Measurements from ENCODE around the gene LCA5L. TPM values are rescaled to one million over a fixed set of nuclear protein-coding genes. Genes with fewer than 3 reads are reported as not detected.

Gene LCA5L
- total RNA-seq, 4 donors from 2014 or later = 3.8 to 27.8 (median 5.7) TPM

DNA sequence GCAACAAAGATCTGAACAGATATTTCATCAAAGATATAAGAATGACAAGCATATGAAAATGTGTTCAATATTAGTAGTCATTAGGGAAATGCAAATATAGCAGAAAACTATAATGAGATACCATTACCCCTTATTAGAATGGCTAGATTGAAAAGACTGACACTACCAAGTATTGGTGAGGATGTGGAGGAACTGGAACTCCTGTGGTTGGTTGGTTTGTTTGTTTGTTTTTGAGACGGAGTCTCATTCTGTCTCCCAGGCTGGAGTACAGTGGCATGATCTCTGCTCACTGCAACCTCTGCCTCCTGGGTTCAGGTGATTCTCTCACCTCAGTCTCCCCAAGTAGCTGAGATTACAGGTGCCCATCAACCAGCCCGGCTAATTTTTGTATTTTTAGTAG is 77.8 kb downstream of the LCA5L start:
- Histone ChIP-seq H3K9me3 (no peaks in the 10 kb centered on the region), H3K36me3 (no peaks in the 10 kb centered on the region), H3K27me3 (no peaks in the 10 kb centered on the region), H3K4me3 (replicated peaks in 1 of 3) (no peak overlapping the region), H3K27ac (no peak overlapping the region), H3K4me1 (no peaks in the 10 kb centered on the region)
- DNase-seq = no peak
- WGBS, 2 donors = 88 to 89% methylated on average over 2 of the region's 2 CpGs
- TF ChIP-seq, protein P1, sequence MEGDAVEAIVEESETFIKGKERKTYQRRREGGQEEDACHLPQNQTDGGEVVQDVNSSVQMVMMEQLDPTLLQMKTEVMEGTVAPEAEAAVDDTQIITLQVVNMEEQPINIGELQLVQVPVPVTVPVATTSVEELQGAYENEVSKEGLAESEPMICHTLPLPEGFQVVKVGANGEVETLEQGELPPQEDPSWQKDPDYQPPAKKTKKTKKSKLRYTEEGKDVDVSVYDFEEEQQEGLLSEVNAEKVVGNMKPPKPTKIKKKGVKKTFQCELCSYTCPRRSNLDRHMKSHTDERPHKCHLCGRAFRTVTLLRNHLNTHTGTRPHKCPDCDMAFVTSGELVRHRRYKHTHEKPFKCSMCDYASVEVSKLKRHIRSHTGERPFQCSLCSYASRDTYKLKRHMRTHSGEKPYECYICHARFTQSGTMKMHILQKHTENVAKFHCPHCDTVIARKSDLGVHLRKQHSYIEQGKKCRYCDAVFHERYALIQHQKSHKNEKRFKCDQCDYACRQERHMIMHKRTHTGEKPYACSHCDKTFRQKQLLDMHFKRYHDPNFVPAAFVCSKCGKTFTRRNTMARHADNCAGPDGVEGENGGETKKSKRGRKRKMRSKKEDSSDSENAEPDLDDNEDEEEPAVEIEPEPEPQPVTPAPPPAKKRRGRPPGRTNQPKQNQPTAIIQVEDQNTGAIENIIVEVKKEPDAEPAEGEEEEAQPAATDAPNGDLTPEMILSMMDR (IDR thresholded peaks at IDR 0.05) = no peak
- TF ChIP-seq POLR2A (IDR thresholded peaks at IDR 0.05) = no peak
- intact Hi-C loops (cut with DNase I) = no loop called here

DNA sequence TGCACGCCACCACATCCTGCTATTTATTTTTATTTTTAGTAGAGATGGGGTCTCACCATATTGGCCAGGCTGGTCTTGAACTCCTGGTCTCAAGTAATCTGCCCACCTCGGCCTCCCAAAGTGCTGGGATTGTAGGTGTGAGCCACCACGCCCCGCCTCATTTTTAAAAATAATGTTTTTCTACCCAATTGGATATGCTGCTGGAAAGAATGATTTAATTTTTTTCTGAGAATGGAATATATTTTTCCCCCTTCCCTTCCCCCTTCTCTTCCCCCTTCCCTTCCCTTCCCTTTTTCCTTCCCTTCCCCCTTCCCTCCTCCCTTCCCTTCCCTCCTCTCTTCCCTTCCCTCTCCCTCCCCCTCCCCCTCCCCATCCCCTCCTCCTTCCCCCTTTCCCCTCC is 79.0 kb downstream of the LCA5L start:
- H3K27ac ChIP-seq = no peak overlapping the region
- TF ChIP-seq, protein P1 (IDR thresholded peaks at IDR 0.05) = no peak
- no peak for TF ChIP-seq POLR2A (IDR thresholded peaks at IDR 0.05)
- 92 to 93% methylated on average over 4 of the region's 4 CpGs for WGBS, 2 donors
- no peaks in the 10 kb centered on the region for H3K36me3 ChIP-seq
- H3K4me3 ChIP-seq (replicated peaks in 1 of 3) = no peak overlapping the region
- H3K27me3 ChIP-seq = no peaks in the 10 kb centered on the region
- no peaks in the 10 kb centered on the region for H3K9me3 ChIP-seq
- H3K4me1 ChIP-seq = no peaks in the 10 kb centered on the region
- intact Hi-C loops (cut with DNase I) = no loop called here
- DNase-seq = no peak

DNA sequence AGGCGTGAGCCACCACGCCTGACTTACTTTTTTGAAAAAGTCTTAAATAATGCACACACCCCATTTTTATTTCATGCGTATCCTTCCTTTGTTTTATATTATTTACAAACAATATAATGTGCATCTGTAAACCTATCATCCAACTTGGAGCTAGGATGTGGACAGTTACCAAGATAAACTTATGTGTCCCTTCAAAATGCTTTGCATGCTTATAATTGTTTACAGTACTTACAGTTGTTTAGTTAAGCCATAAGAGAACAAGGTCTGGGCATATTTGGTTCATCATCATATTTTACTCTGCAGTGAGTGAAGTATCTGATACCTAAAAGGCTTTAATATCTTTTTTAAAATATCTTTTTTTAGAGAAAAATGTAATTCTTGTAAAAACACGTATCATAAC is 80.6 kb downstream of the LCA5L start:
- intact Hi-C loops (cut with DNase I) = no loop called here
- WGBS, 2 donors = 93 to 96% methylated on average over 4 of the region's 4 CpGs
- no peak overlapping the region for H3K4me3 ChIP-seq (replicated peaks in 1 of 3)
- DNase-seq = no peak
- no peaks in the 10 kb centered on the region for H3K4me1 ChIP-seq
- H3K36me3 ChIP-seq = no peaks in the 10 kb centered on the region
- H3K27me3 ChIP-seq = no peaks in the 10 kb centered on the region
- H3K27ac ChIP-seq = no peak overlapping the region
- TF ChIP-seq, protein P1 (IDR thresholded peaks at IDR 0.05) = no peak
- TF ChIP-seq POLR2A (IDR thresholded peaks at IDR 0.05) = no peak
- no peaks in the 10 kb centered on the region for H3K9me3 ChIP-seq

DNA sequence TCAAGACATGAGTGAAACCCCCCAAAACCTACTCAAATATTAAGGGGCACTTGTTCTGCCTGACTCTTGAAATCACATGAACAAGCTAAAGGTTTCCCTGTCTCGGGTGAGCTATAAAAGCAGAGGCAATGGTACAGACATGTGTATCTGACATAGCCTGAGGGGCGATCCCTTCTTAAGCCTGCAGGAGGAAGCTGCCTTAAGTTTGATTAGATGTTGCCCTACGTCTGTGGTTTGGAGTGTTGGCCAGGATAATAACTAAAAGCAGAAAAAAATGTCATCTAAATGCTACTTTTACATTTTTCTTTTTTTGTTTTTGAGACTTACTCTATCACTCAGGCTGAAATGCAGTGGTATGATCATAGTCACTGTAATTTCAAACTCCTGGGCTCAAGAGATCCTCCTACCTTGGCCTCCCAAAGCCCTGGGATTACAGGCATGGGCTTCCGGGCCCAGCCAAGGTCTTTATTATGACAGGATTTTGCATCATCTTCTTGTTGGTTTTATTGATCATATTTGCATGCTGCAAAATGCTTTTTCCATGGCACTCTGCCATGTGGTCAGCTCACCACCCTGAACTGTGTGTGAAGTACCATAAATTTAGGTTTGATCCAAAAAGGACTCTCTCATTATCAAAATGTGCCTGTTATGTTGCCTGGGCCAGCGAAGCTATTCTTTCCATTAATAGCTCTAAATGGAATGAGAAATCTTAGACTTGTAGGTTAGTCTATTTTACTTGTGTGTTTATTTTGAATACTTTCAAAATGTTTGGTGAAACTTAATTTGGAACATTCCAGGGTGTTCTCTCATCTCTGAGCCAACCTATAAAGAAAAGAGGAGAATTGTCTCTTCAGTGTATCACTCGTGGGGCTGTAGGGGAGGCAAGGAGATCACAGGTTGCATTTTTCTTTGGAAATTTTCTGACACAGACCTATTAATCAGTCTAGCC is 81.7 kb downstream of the LCA5L start:
- WGBS, 2 donors = 81 to 88% methylated on average over 6 of the region's 6 CpGs
- Histone ChIP-seq H3K27ac (no peak overlapping the region), H3K4me3 (replicated peaks in 1 of 3) (no peak overlapping the region), H3K27me3 (no peaks in the 10 kb centered on the region), H3K4me1 (no peaks in the 10 kb centered on the region), H3K9me3 (no peaks in the 10 kb centered on the region), H3K36me3 (no peaks in the 10 kb centered on the region)
- intact Hi-C loops (cut with DNase I) = no loop called here
- TF ChIP-seq, protein P1 (IDR thresholded peaks at IDR 0.05) = no peak
- no peak for TF ChIP-seq POLR2A (IDR thresholded peaks at IDR 0.05)
- DNase-seq = no peak

DNA sequence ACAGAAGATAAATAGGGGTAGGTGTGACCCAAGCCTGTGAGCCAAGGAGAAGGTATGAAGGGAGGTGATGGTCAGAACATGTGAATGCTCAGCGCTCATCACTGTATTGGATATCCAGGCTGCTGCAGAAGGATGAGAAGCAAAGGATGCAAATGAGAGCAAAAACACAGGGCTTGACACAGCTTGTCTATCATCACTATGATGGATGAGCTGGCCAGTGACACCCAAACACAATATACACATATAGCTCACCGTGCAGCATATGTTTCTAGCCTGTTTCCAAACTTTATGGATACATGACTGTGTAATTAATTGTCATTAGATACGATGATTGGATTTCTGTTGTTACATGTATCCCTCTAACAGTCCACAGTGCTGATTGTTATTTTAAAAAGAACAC is 82.8 kb downstream of the LCA5L start:
- TF ChIP-seq, protein P1 (IDR thresholded peaks at IDR 0.05) = no peak
- no peaks in the 10 kb centered on the region for H3K36me3 ChIP-seq
- H3K9me3 ChIP-seq = no peaks in the 10 kb centered on the region
- no peak overlapping the region for H3K4me3 ChIP-seq (replicated peaks in 1 of 3)
- 91 to 92% methylated on average over 3 of the region's 3 CpGs for whole genome bisulfite sequencing, 2 donors
- intact Hi-C loops (cut with DNase I) = no loop called here
- H3K27ac ChIP-seq = no peak overlapping the region
- no peaks in the 10 kb centered on the region for H3K4me1 ChIP-seq
- no peak for DNase-seq
- no peaks in the 10 kb centered on the region for H3K27me3 ChIP-seq

Measured in thyroid gland (tissue), 4 donors.